GM12801 (cell line): Measurements from ENCODE around the gene FKRP.

Experiments
- CTCF ChIP-seq: IDR thresholded peaks from one replicate; pipeline ENCODE4 v1.5.1; 2011; ENCODE audit warnings: control low read depth; ENCODE audit not compliant: insufficient read length; ENCODE audit errors: extremely low read depth

The FKRP gene

GRCh38 chr19:46722004-46722380 lies 23.9 kb upstream of the FKRP start:
- TF ChIP-seq CTCF = no peak

- TF ChIP-seq CTCF = no peak
Observed at GRCh38 chr19:46722421-46723022, 23.3 kb upstream of the FKRP start.

- TF ChIP-seq CTCF = no peak
Observed at GRCh38 chr19:46723023-46723461, 22.8 kb upstream of the FKRP start.

GRCh38 chr19:46723471-46723870 lies 22.4 kb upstream of the FKRP start:
- TF ChIP-seq CTCF = no peak

GRCh38 chr19:46724468-46724867 lies 21.4 kb upstream of the FKRP start:
- no peak for TF ChIP-seq CTCF

GRCh38 chr19:46725036-46725820 lies 20.6 kb upstream of the FKRP start:
- no peak for TF ChIP-seq CTCF

GRCh38 chr19:46725859-46726393 lies 19.9 kb upstream of the FKRP start:
- no peak for TF ChIP-seq CTCF
